H1 (cell line): Measurements from ENCODE around the gene TEAD4. TPM values are rescaled to one million over a fixed set of nuclear protein-coding genes. Genes with fewer than 3 reads are reported as not detected.

Source experiments
- CTCF ChIA-PET: fragments of 300-600 bp; sonication (Branson Sonifier 250); formaldehyde crosslinking; loops from one replicate; lab custom pipeline; 2021; ENCODE audit not compliant: partially characterized antibody; lab: Charles Lee
- POLR2A ChIA-PET: fragments of 300-600 bp; sonication (Branson Sonifier 250); formaldehyde crosslinking; loops from one replicate; lab custom pipeline; 2021; ENCODE audit warnings: inconsistent platforms; ENCODE audit not compliant: partially characterized antibody; lab: Charles Lee
- DNase-seq, 2 experiments: peaks; one replicate each; pipeline versions ENCODE4 v3.0.0 to v3.0.0-alpha.2; 2010 to 2022; ENCODE audit warnings: low spot score in 2 of 2, low read depth in 1 of 2, mixed read lengths in 1 of 2
- FAIRE-seq: peaks from 2 replicates; lab custom pipeline; 2011; peaks lifted over from hg19 to GRCh38; lab: Jason Lieb, UNC
- H2AFZ ChIP-seq: 2 replicates; pipeline ENCODE4 v1.8.1; 2012; ENCODE audit warnings: low read length, inconsistent platforms
- H2AK5ac ChIP-seq: 2 replicates; pipeline ENCODE4 v1.6.1; 2013; ENCODE audit warnings: low read depth, low read length
- H2BK120ac ChIP-seq: replicated peaks from 2 replicates; pipeline ENCODE3; 2013; ENCODE audit warnings: low read depth, low read length, inconsistent platforms
- H2BK12ac ChIP-seq: 2 replicates; pipeline ENCODE4 v1.6.1; 2013; ENCODE audit warnings: low read depth, low read length
- H2BK15ac ChIP-seq: 2 replicates; pipeline ENCODE4 v1.6.1; 2013; ENCODE audit warnings: low read length
- H2BK20ac ChIP-seq: 2 replicates; pipeline ENCODE4 v1.6.1; 2013; ENCODE audit warnings: low read length
- H2BK5ac ChIP-seq: 2 replicates; pipeline ENCODE4 v1.6.1; 2013; ENCODE audit warnings: low read depth, low read length
- H3K14ac ChIP-seq: 2 replicates; pipeline ENCODE4 v1.6.1; 2013; ENCODE audit warnings: inconsistent platforms; ENCODE audit not compliant: insufficient read length
- H3K18ac ChIP-seq: 2 replicates; pipeline ENCODE4 v1.6.1; 2013; ENCODE audit warnings: low read length; ENCODE audit errors: extremely low read depth
- H3K23ac ChIP-seq: 2 replicates; pipeline ENCODE4 v1.6.1; 2013; ENCODE audit warnings: inconsistent platforms; ENCODE audit not compliant: insufficient read length
- H3K23me2 ChIP-seq: 2 replicates; pipeline ENCODE4 v1.6.1; 2013; ENCODE audit warnings: low read depth, low read length
- H3K27ac ChIP-seq: 2 replicates; pipeline ENCODE4 v1.6.1; 2011; ENCODE audit warnings: low read depth, low read length, inconsistent platforms
- H3K27me3 ChIP-seq, 4 experiments: replicated peaks in 1 of 4; 1 replicate in 1 of 4; 2 replicates in 3 of 4; pipeline versions ENCODE4 v1.6.1 to v1.8.1; 2011 to 2013; ENCODE audit warnings: low read length in 3 of 4, mild to moderate bottlenecking in 3 of 4, inconsistent platforms in 2 of 4, mixed read lengths in 2 of 4, moderate library complexity in 1 of 4; ENCODE audit not compliant: control insufficient read depth in 3 of 4, insufficient read depth in 3 of 4; ENCODE audit errors: extremely low read depth in 1 of 4
- H3K36me3 ChIP-seq, 4 experiments: 2 replicates each; pipeline versions ENCODE4 v1.6.1 to v1.8.1; 2011 to 2013; ENCODE audit warnings: mild to moderate bottlenecking in 4 of 4, low read length in 3 of 4, moderate library complexity in 2 of 4, control low read depth in 1 of 4, inconsistent platforms in 1 of 4; ENCODE audit not compliant: insufficient read depth in 4 of 4, control insufficient read depth in 2 of 4
- H3K4ac ChIP-seq: replicated peaks from 2 replicates; pipeline ENCODE3; 2013; ENCODE audit warnings: low read length, low read depth, mixed read lengths, inconsistent platforms; ENCODE audit not compliant: insufficient read length
- H3K4me1 ChIP-seq, 4 experiments: replicated peaks in 1 of 4; 1 replicate in 1 of 4; 2 replicates in 3 of 4; pipeline versions ENCODE4 v1.6.1 to v1.8.1; 2011 to 2013; ENCODE audit warnings: low read length in 3 of 4, inconsistent platforms in 2 of 4, mixed read lengths in 1 of 4; ENCODE audit not compliant: insufficient read depth in 4 of 4, control insufficient read depth in 3 of 4
- H3K4me2 ChIP-seq, 2 experiments: 2 replicates each; pipeline versions ENCODE4 v1.6.1 to v1.8.1; 2011 to 2013; ENCODE audit warnings: low read depth in 2 of 2, low read length in 2 of 2, control low read depth in 1 of 2, inconsistent platforms in 1 of 2, mild to moderate bottlenecking in 1 of 2; ENCODE audit not compliant: insufficient read depth in 1 of 2
- H3K4me3 ChIP-seq, 4 experiments: fragments of 200-600, 300-600 bp in 1 of 4; sonication (generic), shearing (Covaris generic), sonication (Bioruptor Twin) in 1 of 4; 2 replicates each; pipeline versions ENCODE4 v1.5.1 to v1.8.1; 2011 to 2016; ENCODE audit warnings: low read length in 4 of 4, low read depth in 3 of 4, control low read depth in 2 of 4, inconsistent platforms in 2 of 4, mild to moderate bottlenecking in 2 of 4, mixed read lengths in 1 of 4, moderate library complexity in 1 of 4; ENCODE audit not compliant: insufficient read depth in 2 of 4; ENCODE audit errors: extremely low read depth in 1 of 4
- H3K56ac ChIP-seq: replicated peaks from 2 replicates; pipeline ENCODE3; 2013; ENCODE audit warnings: low read depth, mild to moderate bottlenecking, mixed read lengths, low read length, inconsistent platforms; ENCODE audit not compliant: insufficient read length
- H3K79me1 ChIP-seq: 2 replicates; pipeline ENCODE4 v1.6.1; 2013; ENCODE audit warnings: low read depth, low read length, control low read depth
- H3K79me2 ChIP-seq, 2 experiments: 2 replicates each; pipeline versions ENCODE4 v1.6.1 to v1.8.1; 2012 to 2013; ENCODE audit warnings: low read length in 2 of 2, mild to moderate bottlenecking in 2 of 2, inconsistent platforms in 1 of 2; ENCODE audit not compliant: insufficient read depth in 2 of 2, control insufficient read depth in 1 of 2
- H3K9ac ChIP-seq, 4 experiments: replicated peaks in 1 of 4; 1 replicate in 1 of 4; 2 replicates in 3 of 4; pipeline versions ENCODE4 v1.6.1 to v1.8.1; 2011 to 2013; ENCODE audit warnings: low read depth in 3 of 4, low read length in 3 of 4, control low read depth in 2 of 4, mild to moderate bottlenecking in 2 of 4, moderate library complexity in 2 of 4, inconsistent platforms in 1 of 4; ENCODE audit errors: extremely low read depth in 1 of 4
- H3K9me3 ChIP-seq, 2 experiments: 2 replicates each; pipeline versions ENCODE4 v1.6.1 to v1.8.1; 2012 to 2013; ENCODE audit warnings: mild to moderate bottlenecking in 2 of 2, moderate library complexity in 2 of 2, control low read depth in 1 of 2, inconsistent platforms in 1 of 2, low read depth in 1 of 2, low read length in 1 of 2, mixed read lengths in 1 of 2; ENCODE audit not compliant: insufficient read depth in 2 of 2
- H4K20me1 ChIP-seq, 2 experiments: replicated peaks in 1 of 2; 2 replicates each; pipeline versions ENCODE3 to v1.8.1; 2011 to 2013; ENCODE audit warnings: inconsistent platforms in 2 of 2, low read length in 2 of 2, mild to moderate bottlenecking in 1 of 2; ENCODE audit not compliant: insufficient read depth in 2 of 2, control insufficient read depth in 1 of 2
- H4K5ac ChIP-seq: 2 replicates; pipeline ENCODE4 v1.6.1; 2013; ENCODE audit warnings: low read length, low read depth, mixed read lengths, inconsistent platforms; ENCODE audit not compliant: insufficient read length
- H4K8ac ChIP-seq: 2 replicates; pipeline ENCODE4 v1.8.0; 2013; ENCODE audit warnings: mild to moderate bottlenecking, moderate library complexity, low read length, inconsistent platforms; ENCODE audit not compliant: insufficient read depth; ENCODE audit errors: extremely low read depth
- H4K91ac ChIP-seq: replicated peaks from 2 replicates; pipeline ENCODE3; 2013; ENCODE audit warnings: low read length, mixed read lengths, inconsistent platforms; ENCODE audit not compliant: insufficient read length
- BCL11A ChIP-seq, 2 experiments: IDR thresholded peaks; one replicate each; pipeline ENCODE4 v1.6.1; 2011; ENCODE audit warnings: low read depth in 2 of 2, low read length in 2 of 2, mild to moderate bottlenecking in 2 of 2
- CBX5 ChIP-seq: fragments of 300-800, 300-1000 bp; sonication (generic); IDR thresholded peaks from 2 replicates; pipeline ENCODE4 v1.7.1; 2016; ENCODE audit warnings: antibody characterized with exemption, low read length, low read depth
- CHD1 ChIP-seq: IDR thresholded peaks from 2 replicates; pipeline ENCODE4 v1.6.1; 2012; ENCODE audit warnings: low read depth, low read length, improper control_type of control experiment
- CREB1 ChIP-seq: IDR thresholded peaks from 2 replicates; pipeline ENCODE4 v1.6.1; 2012; ENCODE audit warnings: inconsistent platforms
- GABPA ChIP-seq: IDR thresholded peaks from 2 replicates; pipeline ENCODE4 v1.6.1; 2011; ENCODE audit warnings: mild to moderate bottlenecking, low read length, moderate library complexity, borderline replicate concordance; ENCODE audit not compliant: insufficient read depth
- KDM5A ChIP-seq: fragments of 200-600 bp; IDR thresholded peaks from 2 replicates; pipeline ENCODE4 v1.7.1; 2012; ENCODE audit warnings: mild to moderate bottlenecking, low read length, inconsistent platforms, mixed read lengths
- RNF2 ChIP-seq: fragments of 200-900, 300-1000 bp; sonication (generic); IDR thresholded peaks from 2 replicates; pipeline ENCODE4 v1.7.1; 2016; ENCODE audit warnings: borderline replicate concordance, low read depth, mild to moderate bottlenecking, antibody characterized with exemption, low read length; ENCODE audit not compliant: poor library complexity, severe bottlenecking; ENCODE audit errors: missing control alignments
- RXRA ChIP-seq: IDR thresholded peaks from 2 replicates; pipeline ENCODE4 v1.6.1; 2011; ENCODE audit warnings: low read depth, mild to moderate bottlenecking, low read length, moderate library complexity; ENCODE audit not compliant: insufficient read depth
- SIX5 ChIP-seq: IDR thresholded peaks from 2 replicates; pipeline ENCODE4 v1.6.1; 2011; ENCODE audit warnings: mild to moderate bottlenecking, low read depth, low read length
- TAF1 ChIP-seq: IDR thresholded peaks from 2 replicates; pipeline ENCODE4 v1.6.1; 2011; ENCODE audit warnings: mild to moderate bottlenecking, low read depth, low read length
- WGBS, 2 experiments: shearing (Covaris generic) in 1 of 2; methylation state at CpG; one replicate each; pipeline versions ENCODE4 v1.1.6 to v1.1.7; 2013 to 2015; ENCODE audit warnings: low lambda C conversion rate in 2 of 2, mixed read lengths in 2 of 2, inconsistent platforms in 1 of 2, low coverage in 1 of 2, missing lambda C conversion rate in 1 of 2; ENCODE audit not compliant: insufficient replicate concordance in 2 of 2, insufficient coverage in 1 of 2, insufficient read length in 1 of 2; ENCODE audit errors: extremely low coverage in 1 of 2, missing lambda C conversion rate in 1 of 2; 5-methylcytosine and 5-hydroxymethylcytosine counted together
- polyA plus RNA-seq, 7 experiments: library from polyadenylated mRNA; depleted of rRNA in 3 of 7; stranded (reverse) in 5 of 7; unstranded in 2 of 7; fragments of >200 nt in 5 of 7; fragments of 200-250 nt in 2 of 7; gene quantifications; 1 replicate in 5 of 7; 2 replicates in 1 of 7; 4 replicates in 1 of 7; pipeline versions ENCODE4 v1.2.1 to v1.2.3, GENCODE V29; 2011 to 2013; ENCODE audit warnings: missing spikeins in 2 of 7, mixed read lengths in 2 of 7
- total RNA-seq: library from RNA; stranded (reverse); fragmentation: NEBNext Ultra II Directional; extraction: Animal tissue kit (Norgen Biotek cat#: 25700); gene quantifications from 2 replicates; pipeline ENCODE4 v1.2.1, GENCODE V29; 2021
- TF ChIP-seq, protein P1 (sequence below): IDR thresholded peaks from 2 replicates; pipeline ENCODE4 v1.6.1; 2011; ENCODE audit warnings: low read depth, mild to moderate bottlenecking, low read length; ENCODE audit not compliant: insufficient read depth
- TF ChIP-seq, protein P2 (sequence below): IDR thresholded peaks from 2 replicates; pipeline ENCODE4 v1.6.1; 2012; ENCODE audit warnings: inconsistent platforms

The TEAD4 gene
- total and polyA plus RNA-seq, 2 of the 8 experiments (the other 6 are each of a cell fraction or from before 2014, with no cell fraction given), result 56.7 to 116 TPM

DNA sequence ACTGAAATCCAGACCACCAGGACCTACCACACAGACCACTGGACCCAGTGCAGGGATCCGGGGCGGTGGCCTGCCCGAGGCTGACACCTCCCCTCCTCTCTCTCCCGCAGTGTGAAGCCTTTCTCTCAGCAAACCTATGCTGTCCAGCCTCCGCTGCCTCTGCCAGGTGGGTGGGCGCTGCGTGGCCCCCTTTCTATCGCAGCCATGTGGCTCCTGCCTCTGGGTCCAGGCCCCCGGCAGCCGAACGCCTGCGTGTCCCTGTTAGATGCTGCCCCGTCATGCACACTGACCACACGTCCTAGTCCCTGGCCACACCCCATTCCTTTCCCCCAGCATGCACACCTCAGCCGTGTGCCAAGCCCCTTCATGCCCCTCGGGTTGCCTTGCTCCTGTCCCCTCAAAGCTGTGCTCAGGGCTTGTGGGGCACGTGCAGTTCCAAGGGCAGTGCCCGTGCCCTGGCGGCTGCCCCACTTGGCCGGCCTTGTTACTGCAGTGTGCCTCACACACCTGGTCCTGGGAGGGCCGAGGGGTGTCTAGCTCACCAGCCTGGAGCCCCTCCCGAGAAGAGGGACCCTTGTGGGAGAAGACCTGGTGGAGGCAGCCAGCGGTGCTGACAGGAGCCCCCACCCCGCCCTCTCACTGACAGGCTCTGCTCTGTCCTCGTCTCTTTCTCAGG is 59.9 kb downstream of the TEAD4 start:
- CTCF ChIA-PET, result interaction anchor here (1.2 to 5.4 kb wide), 4 partner anchors 14 to 75 kb away, joined by 3 to 27 read pairs (median 13); no protein-coding TSS in a partner anchor
- H3K23ac ChIP-seq, result no peak overlapping the region
- no peaks in the 10 kb centered on the region for H3K4me1 ChIP-seq
- H3K23me2 ChIP-seq, result no peaks in the 10 kb centered on the region
- no peak overlapping the region for H4K8ac ChIP-seq
- H2AK5ac ChIP-seq, result no peak overlapping the region
- no peaks in the 10 kb centered on the region for H3K79me1 ChIP-seq
- 95% methylated on average over 15 of the region's 25 CpGs; no CpG with 5 or more reads in 1 of the 2 experiments for WGBS, 2 experiments
- H3K9ac ChIP-seq, result no peak overlapping the region
- POLR2A ChIA-PET, result interaction anchor here (0.9 kb wide), 1 partner anchor 9 kb away, joined by 3 read pairs; no protein-coding TSS in a partner anchor
- FAIRE-seq (no peak), DNase-seq (no peak)
- H2BK20ac ChIP-seq, result no peak overlapping the region
- no peaks in the 10 kb centered on the region for H3K27me3 ChIP-seq
- H2BK120ac ChIP-seq, result no peak overlapping the region
- H2BK12ac ChIP-seq, result no peak overlapping the region
- peaks cover 2 to 15% of the 10 kb centered on the region in 2 experiments for H4K20me1 ChIP-seq
- H3K14ac ChIP-seq, result no peak overlapping the region
- H4K5ac ChIP-seq, result no peak overlapping the region
- H3K79me2 ChIP-seq, result no peaks in the 10 kb centered on the region
- no peak overlapping the region for H3K4me2 ChIP-seq
- no peak overlapping the region for H3K4me3 ChIP-seq
- H3K18ac ChIP-seq, result no peak overlapping the region
- H2BK5ac ChIP-seq, result no peak overlapping the region
- H3K36me3 ChIP-seq, result peaks cover 10 to 29% (median 20%) of the 10 kb centered on the region in 4 experiments; a peak in 7 of 8 replicates
- H4K91ac ChIP-seq, result no peak overlapping the region
- H3K9me3 ChIP-seq, result no peaks in the 10 kb centered on the region
- no peak overlapping the region for H3K27ac ChIP-seq
- no peak overlapping the region for H2BK15ac ChIP-seq
- H3K4ac ChIP-seq, result no peak overlapping the region
- no peak overlapping the region for H3K56ac ChIP-seq
- H2AFZ ChIP-seq, result no peak overlapping the region
- TF ChIP-seq RXRA (no peak), CHD1 (no peak), TAF1 (no peak), GABPA (no peak), SIX5 (no peak), KDM5A (no peak), RNF2 (no peak), CREB1 (no peak), CBX5 (no peak), BCL11A (IDR thresholded peaks at IDR 0.05; ENCODE audit: low read depth in 2 of 2, low read length in 2 of 2) (no peak)
- TF ChIP-seq, protein P1, sequence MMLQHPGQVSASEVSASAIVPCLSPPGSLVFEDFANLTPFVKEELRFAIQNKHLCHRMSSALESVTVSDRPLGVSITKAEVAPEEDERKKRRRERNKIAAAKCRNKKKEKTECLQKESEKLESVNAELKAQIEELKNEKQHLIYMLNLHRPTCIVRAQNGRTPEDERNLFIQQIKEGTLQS, result no peak
- TF ChIP-seq, protein P2, sequence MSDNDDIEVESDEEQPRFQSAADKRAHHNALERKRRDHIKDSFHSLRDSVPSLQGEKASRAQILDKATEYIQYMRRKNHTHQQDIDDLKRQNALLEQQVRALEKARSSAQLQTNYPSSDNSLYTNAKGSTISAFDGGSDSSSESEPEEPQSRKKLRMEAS, result no peak
